Endothelial cell of umbilical vein (primary cell): ENCODE data around the gene KCNN3.

Experiments
- CTCF ChIP-seq, 2 donors: IDR thresholded peaks; 1 replicate in 1 of 2; 2 replicates in 1 of 2; pipeline ENCODE4 v1.5.1; 2011; ENCODE audit warnings: low read length in 2 of 2, mild to moderate bottlenecking in 2 of 2, moderate library complexity in 2 of 2, control low read depth in 1 of 2, inconsistent platforms in 1 of 2, low read depth in 1 of 2; ENCODE audit not compliant: insufficient read depth in 1 of 2; ENCODE audit errors: extremely low read depth in 1 of 2
- EZH2 ChIP-seq: IDR thresholded peaks from 2 replicates; pipeline ENCODE4 v1.6.1; 2012; ENCODE audit warnings: borderline replicate concordance, low read depth, mild to moderate bottlenecking, moderate library complexity, low read length, inconsistent platforms; ENCODE audit not compliant: severe bottlenecking
- FOS ChIP-seq: IDR thresholded peaks from 2 replicates; pipeline ENCODE4 v1.6.1; 2011; ENCODE audit warnings: mild to moderate bottlenecking, low read length, moderate library complexity, borderline replicate concordance; ENCODE audit not compliant: insufficient read depth
- GATA2 ChIP-seq: IDR thresholded peaks from 2 replicates; pipeline ENCODE4 v1.7.0; 2011; ENCODE audit warnings: low read depth, mild to moderate bottlenecking, moderate library complexity, mixed read lengths, low read length; ENCODE audit not compliant: insufficient read length, insufficient read depth
- JUN ChIP-seq: IDR thresholded peaks from 2 replicates; pipeline ENCODE4 v1.6.1; 2011; ENCODE audit warnings: borderline replicate concordance, low read depth; ENCODE audit not compliant: insufficient read length, insufficient read depth
- MAX ChIP-seq: IDR thresholded peaks from 2 replicates; pipeline ENCODE4 v1.6.1; 2011; ENCODE audit not compliant: insufficient read depth, insufficient read length
- MYC ChIP-seq: IDR thresholded peaks from one replicate; pipeline ENCODE4 v1.6.1; 2011; ENCODE audit warnings: mild to moderate bottlenecking, low read depth, low read length
- POLR2A ChIP-seq: IDR thresholded peaks from 2 replicates; pipeline ENCODE4 v1.6.1; 2012; ENCODE audit warnings: low read depth, mild to moderate bottlenecking, control low read depth, low read length
- POLR2AphosphoS5 ChIP-seq: IDR thresholded peaks from 2 replicates; pipeline ENCODE4 v1.6.1; 2012; ENCODE audit warnings: low read depth, mild to moderate bottlenecking, control low read depth, low read length, moderate library complexity; ENCODE audit not compliant: insufficient read depth

GRCh38 chr1:154851392-154852177 lies 18.5 kb downstream of the KCNN3 start:
- TF ChIP-seq CTCF (IDR thresholded peaks at IDR 0.05; ENCODE audit: extremely low read depth in 1 of 2, insufficient read depth in 1 of 2, low read depth in 1 of 2, low read length in 2 of 2) (no peak), JUN (no peak), POLR2A (no peak), POLR2AphosphoS5 (no peak), MAX (no peak), EZH2 (no peak), MYC (no peak), FOS (no peak), GATA2 (no peak)
